IMR-90 (cell line): Measurements from ENCODE around the gene ARVCF. TPM values are rescaled to one million over a fixed set of nuclear protein-coding genes. Genes with fewer than 3 reads are reported as not detected.
A peak's percentile ranks its signal among the peaks of the same experiment; 100 is the strongest.

Experiments
- ATAC-seq: fragments of 200-7000 bp; cut with Tn5 transposase; 2 replicates; pipeline ENCODE4 v1.9.1; 2020; ENCODE audit warnings: low read depth, mild to moderate bottlenecking, moderate library complexity
- BruUV-seq: library from RNA; stranded (reverse); fragments of 400-500 nt; replicated peaks from 2 replicates; lab custom pipeline; 2021; lab: Mats Ljungman, UMichigan
- CTCF ChIA-PET: fragments of 300-600 bp; formaldehyde crosslinking; extraction: SDS; loops from one replicate; lab custom pipeline; 2021; ENCODE audit warnings: antibody characterized with exemption; lab: Yijun Ruan, JAX
- POLR2A ChIA-PET: fragments of 300-600 bp; sonication (Branson Sonifier 250); formaldehyde crosslinking; loops from one replicate; lab custom pipeline; 2022; ENCODE audit warnings: antibody characterized with exemption; ENCODE audit not compliant: unreplicated experiment; lab: Charles Lee
- DNase-seq: peaks from one replicate; pipeline ENCODE4 v3.0.0; 2013
- H2AFZ ChIP-seq: replicated peaks from 2 replicates; pipeline ENCODE3; 2013; ENCODE audit warnings: low read length, mild to moderate bottlenecking; ENCODE audit not compliant: poor library complexity
- H2AK5ac ChIP-seq: 2 replicates; pipeline ENCODE4 v1.6.1; 2013; ENCODE audit warnings: low read depth, low read length, inconsistent platforms
- H2AK9ac ChIP-seq: replicated peaks from 2 replicates; pipeline ENCODE3; 2013; ENCODE audit warnings: mild to moderate bottlenecking, low read depth, low read length, moderate library complexity; ENCODE audit not compliant: poor library complexity
- H2BK120ac ChIP-seq: 2 replicates; pipeline ENCODE4 v1.6.1; 2013; ENCODE audit warnings: low read depth, low read length, inconsistent platforms
- H2BK15ac ChIP-seq: 3 replicates; pipeline ENCODE4 v1.6.1; 2013; ENCODE audit warnings: low read depth, low read length, inconsistent platforms
- H2BK20ac ChIP-seq: 2 replicates; pipeline ENCODE4 v1.6.1; 2013; ENCODE audit warnings: low read depth, mild to moderate bottlenecking, inconsistent platforms, low read length, moderate library complexity
- H2BK5ac ChIP-seq: 2 replicates; pipeline ENCODE4 v1.6.1; 2013; ENCODE audit warnings: mild to moderate bottlenecking, low read depth, low read length, inconsistent platforms; ENCODE audit not compliant: poor library complexity, severe bottlenecking
- H3K14ac ChIP-seq: replicated peaks from 2 replicates; pipeline ENCODE4 v1.6.1; 2013; ENCODE audit warnings: low read depth, low read length, inconsistent platforms
- H3K18ac ChIP-seq: 2 replicates; pipeline ENCODE4 v1.6.1; 2013; ENCODE audit warnings: low read depth, low read length, control low read depth
- H3K23ac ChIP-seq: 2 replicates; pipeline ENCODE4 v1.6.1; 2013; ENCODE audit warnings: low read depth, low read length, inconsistent platforms
- H3K27ac ChIP-seq: 2 replicates; pipeline ENCODE4 v1.5.1; 2013; ENCODE audit warnings: mild to moderate bottlenecking, control low read depth, low read length; ENCODE audit not compliant: insufficient read depth
- H3K27me3 ChIP-seq: 2 replicates; pipeline ENCODE4 v1.6.1; 2013; ENCODE audit warnings: low read length; ENCODE audit not compliant: control insufficient read depth, insufficient read depth
- H3K36me3 ChIP-seq: 2 replicates; pipeline ENCODE4 v1.6.1; 2013; ENCODE audit warnings: low read length, mixed read lengths; ENCODE audit not compliant: control insufficient read depth, insufficient read depth
- H3K4ac ChIP-seq: 2 replicates; pipeline ENCODE4 v1.6.1; 2013; ENCODE audit warnings: low read depth, low read length, inconsistent platforms
- H3K4me1 ChIP-seq: 2 replicates; pipeline ENCODE4 v1.6.1; 2013; ENCODE audit warnings: low read length, mixed read lengths; ENCODE audit not compliant: control insufficient read depth, insufficient read depth
- H3K4me2 ChIP-seq: 2 replicates; pipeline ENCODE4 v1.6.1; 2013; ENCODE audit warnings: low read depth, mild to moderate bottlenecking, control low read depth, low read length, moderate library complexity
- H3K4me3 ChIP-seq: 2 replicates; pipeline ENCODE4 v1.5.1; 2013; ENCODE audit warnings: low read depth, mild to moderate bottlenecking, control low read depth, low read length, moderate library complexity; ENCODE audit not compliant: insufficient read depth
- H3K56ac ChIP-seq: 2 replicates; pipeline ENCODE4 v1.6.1; 2013; ENCODE audit warnings: low read length, inconsistent platforms; ENCODE audit not compliant: insufficient read depth; ENCODE audit errors: extremely low read depth
- H3K79me1 ChIP-seq, 2 experiments: 2 replicates each; pipeline ENCODE4 v1.6.1; 2013; ENCODE audit warnings: low read length in 2 of 2, inconsistent platforms in 1 of 2, low read depth in 1 of 2
- H3K9ac ChIP-seq: 2 replicates; pipeline ENCODE4 v1.6.1; 2013; ENCODE audit warnings: low read depth, low read length, control low read depth
- H3K9me1 ChIP-seq: 2 replicates; pipeline ENCODE4 v1.6.1; 2013; ENCODE audit warnings: low read length, inconsistent platforms; ENCODE audit not compliant: insufficient read depth
- H3K9me3 ChIP-seq: 2 replicates; pipeline ENCODE4 v1.6.1; 2013; ENCODE audit warnings: low read length; ENCODE audit not compliant: control insufficient read depth, insufficient read depth
- H4K20me1 ChIP-seq: 2 replicates; pipeline ENCODE4 v1.6.1; 2013; ENCODE audit warnings: low read length, inconsistent platforms; ENCODE audit not compliant: insufficient read depth
- H4K5ac ChIP-seq: 2 replicates; pipeline ENCODE4 v1.6.1; 2013; ENCODE audit warnings: mild to moderate bottlenecking, low read depth, low read length, control low read depth
- H4K8ac ChIP-seq, 2 experiments: 2 replicates each; pipeline ENCODE4 v1.6.1; 2013; ENCODE audit warnings: low read depth in 2 of 2, low read length in 2 of 2, control low read depth in 1 of 2, inconsistent platforms in 1 of 2
- H4K91ac ChIP-seq: 2 replicates; pipeline ENCODE4 v1.6.1; 2013; ENCODE audit warnings: low read depth, low read length, inconsistent platforms; ENCODE audit not compliant: insufficient read depth
- BHLHE40 ChIP-seq: fragments of 150-350 bp; IDR thresholded peaks from 2 replicates; pipeline ENCODE4 v1.6.1; 2016; ENCODE audit warnings: mild to moderate bottlenecking, low read depth, low read length
- CEBPB ChIP-seq: IDR thresholded peaks from 2 replicates; pipeline ENCODE4 v1.6.1; 2012; ENCODE audit warnings: low read depth, low read length, improper control_type of control experiment
- CHD1 ChIP-seq: IDR thresholded peaks from 2 replicates; pipeline ENCODE4 v1.6.1; 2012; ENCODE audit warnings: low read depth, low read length, improper control_type of control experiment
- FOS ChIP-seq: fragments of 150-350 bp; IDR thresholded peaks from 2 replicates; pipeline ENCODE4 v1.6.1; 2016; ENCODE audit warnings: low read depth, low read length
- MAFK ChIP-seq: IDR thresholded peaks from 2 replicates; pipeline ENCODE4 v1.6.1; 2012; ENCODE audit warnings: low read depth, low read length, improper control_type of control experiment
- MAZ ChIP-seq: IDR thresholded peaks from 2 replicates; pipeline ENCODE4 v1.6.1; 2012; ENCODE audit warnings: low read depth, mild to moderate bottlenecking, low read length, improper control_type of control experiment, moderate library complexity, borderline replicate concordance
- MXI1 ChIP-seq: IDR thresholded peaks from 2 replicates; pipeline ENCODE4 v1.6.1; 2012; ENCODE audit warnings: low read depth, mild to moderate bottlenecking, low read length, moderate library complexity, borderline replicate concordance
- NFE2L2 ChIP-seq: fragments of 150-350 bp; IDR thresholded peaks from 2 replicates; pipeline ENCODE4 v1.6.1; 2016; ENCODE audit warnings: low read depth, mild to moderate bottlenecking, low read length
- POLR2A ChIP-seq: IDR thresholded peaks from 2 replicates; pipeline ENCODE4 v1.6.1; 2012; ENCODE audit warnings: mild to moderate bottlenecking, low read depth, low read length
- RAD21 ChIP-seq: IDR thresholded peaks from 2 replicates; pipeline ENCODE4 v1.6.1; 2012; ENCODE audit warnings: low read length, improper control_type of control experiment
- RFX5 ChIP-seq: IDR thresholded peaks from 2 replicates; pipeline ENCODE4 v1.8.0; 2012; ENCODE audit warnings: low read depth, mild to moderate bottlenecking, low read length, moderate library complexity
- SMC3 ChIP-seq: fragments of 150-350 bp; IDR thresholded peaks from 2 replicates; pipeline ENCODE4 v1.6.1; 2016; ENCODE audit warnings: low read depth, mild to moderate bottlenecking, antibody characterized with exemption, low read length, moderate library complexity
- dilution Hi-C: fragments of 300-500 bp; cut with HindIII; formaldehyde crosslinking; loops from one replicate; pipeline ENCODE4 v1.14.3; 2018; ENCODE audit warnings: low sequenced_read_pairs; ENCODE audit not compliant: unreplicated experiment
- in situ Hi-C: fragments of 300-500 bp; cut with MboI; formaldehyde crosslinking; loops from 3 replicates; pipeline ENCODE4 v1.14.3; 2019; ENCODE audit warnings: low sequenced_read_pairs, inconsistent platforms, mixed read lengths
- intact Hi-C: fragments of 100-400 bp; cut with micrococcal nuclease; formaldehyde crosslinking; loops from 2 replicates; pipeline ENCODE4 v1.10.0; 2022
- polyA plus RNA-seq, 3 experiments: library from polyadenylated mRNA; depleted of rRNA; stranded (reverse); fragments of >200 nt; gene quantifications; 2 replicates each; pipeline ENCODE4 v1.2.3, GENCODE V29; 2012; ENCODE audit warnings: low replicate concordance in 1 of 3
- total RNA-seq: library from RNA; depleted of rRNA; stranded (reverse); fragments of >200 nt; gene quantifications from 2 replicates; pipeline ENCODE4 v1.2.3, GENCODE V29; 2012
- TF ChIP-seq, protein P1 (sequence below): fragments of 150-350 bp; IDR thresholded peaks from 2 replicates; pipeline ENCODE4 v1.6.1; 2016; ENCODE audit warnings: low read depth, mild to moderate bottlenecking, low read length, moderate library complexity, borderline replicate concordance

ARVCF gene
- total and polyA plus RNA-seq, 2 of the 4 experiments (the other 2 are of a cell fraction): 8.6 to 14.1 TPM

DNA sequence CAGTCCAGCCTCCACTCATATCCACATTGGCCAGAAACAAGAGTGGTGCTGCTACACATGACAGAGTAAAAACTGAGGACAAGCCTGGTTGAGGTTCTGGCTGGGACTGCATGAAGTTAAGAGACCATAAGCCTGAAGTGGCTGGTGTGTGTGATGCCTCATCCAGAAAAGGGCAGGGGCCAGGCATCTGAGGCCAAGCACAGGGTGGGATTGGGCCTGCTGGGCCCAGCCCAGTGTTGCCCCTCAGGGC lies 25.3 kb downstream of the ARVCF start:
- 0 out of 2 replicates have a peak, but pooled peaks cover 7% of the 10 kb centered on the region for H3K9me1 ChIP-seq
- H3K9ac ChIP-seq: no peak overlapping the region
- no peak overlapping the region for H4K8ac ChIP-seq
- H3K56ac ChIP-seq: no peak overlapping the region
- H3K4me1 ChIP-seq: peaks cover 16% of the 10 kb centered on the region
- H3K18ac ChIP-seq: no peak overlapping the region
- ATAC-seq (peak; percentile 3; the same call in 1 of the 2 replicates), DNase-seq (no peak)
- H2BK20ac ChIP-seq: no peak overlapping the region
- H4K5ac ChIP-seq: no peak overlapping the region
- H2BK15ac ChIP-seq: no peak overlapping the region
- no peak overlapping the region for H3K4ac ChIP-seq
- H2AK5ac ChIP-seq: no peak overlapping the region
- ChIA-PET POLR2A (no interaction called here), CTCF (interaction anchor here (1.1 kb wide), 1 partner anchor 31 kb away, joined by 3 read pairs; no protein-coding TSS in a partner anchor)
- H3K27me3 ChIP-seq: no peaks in the 10 kb centered on the region
- peak overlapping the region; percentile 16 for H2AFZ ChIP-seq
- H3K27ac ChIP-seq: no peak overlapping the region
- in situ Hi-C loops: no loop called here
- H3K79me1 ChIP-seq: peaks cover 0 to 3% of the 10 kb centered on the region in 2 experiments; a peak in 1 of 4 replicates
- TF ChIP-seq MAZ (no peak), CHD1 (no peak), SMC3 (no peak), MXI1 (no peak), NFE2L2 (no peak), CEBPB (no peak), BHLHE40 (no peak), POLR2A (no peak), MAFK (no peak), RFX5 (no peak), FOS (no peak), RAD21 (no peak)
- TF ChIP-seq, protein P1, sequence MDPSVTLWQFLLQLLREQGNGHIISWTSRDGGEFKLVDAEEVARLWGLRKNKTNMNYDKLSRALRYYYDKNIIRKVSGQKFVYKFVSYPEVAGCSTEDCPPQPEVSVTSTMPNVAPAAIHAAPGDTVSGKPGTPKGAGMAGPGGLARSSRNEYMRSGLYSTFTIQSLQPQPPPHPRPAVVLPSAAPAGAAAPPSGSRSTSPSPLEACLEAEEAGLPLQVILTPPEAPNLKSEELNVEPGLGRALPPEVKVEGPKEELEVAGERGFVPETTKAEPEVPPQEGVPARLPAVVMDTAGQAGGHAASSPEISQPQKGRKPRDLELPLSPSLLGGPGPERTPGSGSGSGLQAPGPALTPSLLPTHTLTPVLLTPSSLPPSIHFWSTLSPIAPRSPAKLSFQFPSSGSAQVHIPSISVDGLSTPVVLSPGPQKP: no peak
- no peak overlapping the region for H3K4me3 ChIP-seq
- no peak overlapping the region for H3K14ac ChIP-seq
- intact Hi-C loops: no loop called here
- H2BK5ac ChIP-seq: no peak overlapping the region
- H4K20me1 ChIP-seq: peaks cover 2% of the 10 kb centered on the region; the same call in 1 of the 2 replicates
- dilution Hi-C loops: no loop called here
- no peak overlapping the region for H2BK120ac ChIP-seq
- no TSS peak for BruUV-seq
- no peak overlapping the region for H3K23ac ChIP-seq
- no peak overlapping the region for H3K4me2 ChIP-seq
- no peak overlapping the region for H4K91ac ChIP-seq
- H2AK9ac ChIP-seq: no peak overlapping the region
- H3K36me3 ChIP-seq: no peaks in the 10 kb centered on the region
- no peaks in the 10 kb centered on the region for H3K9me3 ChIP-seq
